Measurements from ENCODE around the gene CES3.
A peak's percentile ranks its signal among the peaks of the same experiment; 100 is the strongest.
"Not testable (repeated sequence)": the region's sequence is repeated elsewhere in the genome, so short reads cannot be mapped to it uniquely, and the experiment has no call there.

CES3 gene

DNA sequence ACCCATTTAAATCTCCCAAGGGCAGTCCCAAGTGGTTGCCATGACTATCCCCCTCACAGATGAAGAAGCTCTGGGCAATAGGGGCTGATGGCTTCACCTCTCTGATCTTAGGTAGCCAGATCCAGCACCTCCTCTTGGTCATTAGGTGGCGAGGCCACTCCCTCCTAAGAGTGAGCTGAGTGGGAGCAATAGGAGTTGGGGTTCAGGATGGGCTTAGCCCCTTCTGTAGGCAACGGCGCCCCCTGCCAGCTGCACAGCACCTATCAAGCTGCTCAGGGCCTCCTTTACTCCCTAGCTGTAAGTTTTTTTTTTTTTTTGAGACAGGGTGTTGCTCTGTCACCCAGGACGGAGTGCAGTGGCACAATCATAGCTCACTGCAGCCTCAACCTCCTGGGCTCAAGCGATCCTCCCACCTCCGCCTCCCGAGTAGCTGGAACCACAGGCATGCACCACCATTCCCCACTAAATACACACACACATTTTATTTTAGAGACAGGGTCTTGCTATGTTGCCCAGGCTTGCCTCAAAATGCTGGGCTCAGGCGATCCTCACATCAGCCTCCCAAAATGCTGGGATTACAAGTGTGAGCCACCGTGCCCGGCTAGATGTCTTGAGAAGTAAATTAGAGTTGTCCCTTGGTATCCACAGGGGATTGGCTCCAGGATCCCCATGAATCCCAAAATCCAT is 32.2 kb upstream of the CES3 start:
- Histone ChIP-seq H3K27ac (ENCODE audit: low read length) (no peak overlapping the region), H3K4me3 (ENCODE audit: low read length) (no peak overlapping the region), H3K9me3 (ENCODE audit: control insufficient read depth, low read depth, low read length) (no peaks in the 10 kb centered on the region), H3K27me3 (ENCODE audit: control insufficient read depth, insufficient read depth, low read length) (peaks cover 38% of the 10 kb centered on the region), H3K9ac (ENCODE audit: low read length) (no peak overlapping the region), H3K4me1 (ENCODE audit: control insufficient read depth, low read depth, low read length) (peaks cover 7% of the 10 kb centered on the region), H3K36me3 (ENCODE audit: control insufficient read depth, low read depth, low read length) (no peaks in the 10 kb centered on the region)

- Histone ChIP-seq H3K4me3 (ENCODE audit: low read length) (no peak overlapping the region), H3K9me3 (ENCODE audit: control insufficient read depth, low read depth, low read length) (no peaks in the 10 kb centered on the region), H3K27ac (ENCODE audit: low read length) (no peak overlapping the region), H3K4me1 (ENCODE audit: control insufficient read depth, low read depth, low read length) (peaks cover 7% of the 10 kb centered on the region), H3K27me3 (ENCODE audit: control insufficient read depth, insufficient read depth, low read length) (peaks cover 24% of the 10 kb centered on the region), H3K36me3 (ENCODE audit: control insufficient read depth, low read depth, low read length) (no peaks in the 10 kb centered on the region), H3K9ac (ENCODE audit: low read length) (no peak overlapping the region)
Observed at GRCh38 chr16:66930189-66930588, 30.9 kb upstream of the CES3 start.

- no peak overlapping the region for H3K9ac ChIP-seq (ENCODE audit: low read length)
- no peaks in the 10 kb centered on the region for H3K9me3 ChIP-seq (ENCODE audit: control insufficient read depth, low read depth, low read length)
- peaks cover 7% of the 10 kb centered on the region for H3K4me1 ChIP-seq (ENCODE audit: control insufficient read depth, low read depth, low read length)
- no peak overlapping the region for H3K4me3 ChIP-seq (ENCODE audit: low read length)
- H3K27ac ChIP-seq (ENCODE audit: low read length): no peak overlapping the region
- H3K27me3 ChIP-seq (ENCODE audit: control insufficient read depth, insufficient read depth, low read length): peaks cover 10% of the 10 kb centered on the region
- H3K36me3 ChIP-seq (ENCODE audit: control insufficient read depth, low read depth, low read length): no peaks in the 10 kb centered on the region
Observed at GRCh38 chr16:66931665-66932064, 29.4 kb upstream of the CES3 start.

DNA sequence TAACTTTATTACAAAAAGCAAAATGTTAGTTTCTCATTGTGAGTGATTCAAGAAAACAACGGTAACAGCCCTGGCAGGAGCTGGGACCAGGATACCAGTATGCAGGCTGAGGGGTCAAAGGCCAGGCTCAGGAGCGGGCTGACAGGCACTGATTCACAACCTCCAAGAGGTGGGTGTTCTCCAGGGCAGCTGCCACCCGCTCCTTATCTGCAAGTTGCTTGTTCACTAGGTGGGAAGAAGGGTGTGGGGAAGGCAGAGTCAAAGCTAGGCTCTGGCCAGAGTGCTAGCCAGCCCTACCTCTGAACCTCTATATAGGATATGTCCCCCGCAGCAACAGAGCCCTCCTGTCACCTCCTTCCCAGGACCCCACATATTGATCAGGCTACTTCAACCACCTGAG is 29.0 kb upstream of the CES3 start:
- Histone ChIP-seq H3K9ac (ENCODE audit: low read length) (no peak overlapping the region), H3K4me1 (ENCODE audit: control insufficient read depth, low read depth, low read length) (peaks cover 7% of the 10 kb centered on the region), H3K36me3 (ENCODE audit: control insufficient read depth, low read depth, low read length) (no peaks in the 10 kb centered on the region), H3K27me3 (ENCODE audit: control insufficient read depth, insufficient read depth, low read length) (peaks cover 6% of the 10 kb centered on the region), H3K27ac (ENCODE audit: low read length) (no peak overlapping the region), H3K4me3 (ENCODE audit: low read length) (no peak overlapping the region), H3K9me3 (ENCODE audit: control insufficient read depth, low read depth, low read length) (no peaks in the 10 kb centered on the region)

DNA sequence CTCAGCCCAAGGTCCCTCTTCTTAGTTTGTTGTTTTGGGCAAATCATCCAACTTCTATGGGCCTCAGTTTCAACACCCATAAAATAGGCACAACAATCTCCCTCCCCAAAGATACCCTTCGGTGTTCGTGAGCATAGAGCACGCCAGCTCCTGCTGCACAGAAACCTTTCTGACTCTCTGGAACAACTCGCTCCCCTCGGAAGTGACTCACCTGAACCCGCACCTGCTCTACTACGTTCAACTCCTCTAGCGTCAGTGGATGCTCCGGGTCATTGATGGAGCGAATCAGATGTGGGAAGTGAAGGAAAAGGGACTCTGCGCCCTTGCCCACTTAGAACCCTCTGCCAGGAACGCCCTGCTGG is 27.3 kb upstream of the CES3 start:
- Histone ChIP-seq H3K9ac (ENCODE audit: low read length) (peak overlapping the region; percentile 68), H3K36me3 (ENCODE audit: control insufficient read depth, low read depth, low read length) (no peaks in the 10 kb centered on the region), H3K27ac (ENCODE audit: low read length) (no peak overlapping the region), H3K9me3 (ENCODE audit: control insufficient read depth, low read depth, low read length) (no peaks in the 10 kb centered on the region), H3K4me3 (ENCODE audit: low read length) (peak overlapping the region; percentile 90), H3K4me1 (ENCODE audit: control insufficient read depth, low read depth, low read length) (peaks cover 4% of the 10 kb centered on the region), H3K27me3 (ENCODE audit: control insufficient read depth, insufficient read depth, low read length) (no peaks in the 10 kb centered on the region)

DNA sequence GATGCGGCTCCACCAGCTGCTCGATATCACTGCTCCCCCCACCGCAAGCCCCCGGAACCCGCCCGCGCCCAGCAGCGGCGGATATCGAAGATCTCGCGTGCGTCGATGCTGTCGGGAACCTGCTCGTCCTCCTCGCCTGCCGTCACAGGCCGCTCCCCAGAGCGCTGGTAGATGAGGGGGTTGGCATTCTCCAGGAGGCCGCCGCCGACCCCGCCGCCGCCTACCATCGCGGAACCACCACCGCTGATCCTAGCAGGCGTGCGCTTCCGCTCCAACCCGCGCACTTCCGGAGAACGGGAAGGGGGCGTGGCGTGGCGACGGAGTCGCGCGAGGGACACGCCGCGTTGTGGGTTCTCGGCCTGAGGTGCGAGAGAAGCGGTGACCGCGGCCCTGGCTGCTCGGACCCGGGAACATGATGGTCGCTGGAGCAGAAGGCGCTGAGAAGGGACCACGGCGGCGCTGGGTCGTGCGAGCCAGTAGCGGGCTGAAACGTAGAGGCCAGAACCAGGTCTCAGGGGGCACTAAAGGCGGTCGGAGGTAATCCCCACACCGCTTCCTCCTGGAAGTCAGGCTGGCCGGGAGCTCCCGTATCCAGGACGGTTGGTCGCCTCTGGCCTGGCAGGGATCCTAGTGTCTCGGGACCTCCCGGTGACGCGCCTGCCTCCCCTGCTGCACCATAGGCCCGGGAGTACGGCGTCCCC is 26.8 kb upstream of the CES3 start, which contains the start of gene CIAO2B:
CIAO2B (minus strand) TSS at position 265 of the 701 bp plus-strand sequence; CDS start at position 227, 38 bp downstream.
- Histone ChIP-seq H3K4me1 (ENCODE audit: control insufficient read depth, low read depth, low read length) (peaks cover 4% of the 10 kb centered on the region), H3K4me3 (ENCODE audit: low read length) (peak within 1 kb of the TSS; percentile 90), H3K9me3 (ENCODE audit: control insufficient read depth, low read depth, low read length) (no peaks in the 10 kb centered on the region), H3K36me3 (ENCODE audit: control insufficient read depth, low read depth, low read length) (no peaks in the 10 kb centered on the region), H3K27me3 (ENCODE audit: control insufficient read depth, insufficient read depth, low read length) (no peaks in the 10 kb centered on the region), H3K9ac (ENCODE audit: low read length) (peak within 1 kb of the TSS; percentile 68), H3K27ac (ENCODE audit: low read length) (no peak within 1 kb of the TSS)

- not testable (repeated sequence) for H3K27ac ChIP-seq (ENCODE audit: low read length); H3K9me3 ChIP-seq (ENCODE audit: control insufficient read depth, low read depth, low read length); H3K27me3 ChIP-seq (ENCODE audit: control insufficient read depth, insufficient read depth, low read length); H3K4me1 ChIP-seq (ENCODE audit: control insufficient read depth, low read depth, low read length); H3K36me3 ChIP-seq (ENCODE audit: control insufficient read depth, low read depth, low read length)
- Histone ChIP-seq H3K4me3 (ENCODE audit: low read length) (peak overlapping the region; percentile 90), H3K9ac (ENCODE audit: low read length) (peak overlapping the region; percentile 68)
Observed at GRCh38 chr16:66934839-66935313, 26.2 kb upstream of the CES3 start.

DNA sequence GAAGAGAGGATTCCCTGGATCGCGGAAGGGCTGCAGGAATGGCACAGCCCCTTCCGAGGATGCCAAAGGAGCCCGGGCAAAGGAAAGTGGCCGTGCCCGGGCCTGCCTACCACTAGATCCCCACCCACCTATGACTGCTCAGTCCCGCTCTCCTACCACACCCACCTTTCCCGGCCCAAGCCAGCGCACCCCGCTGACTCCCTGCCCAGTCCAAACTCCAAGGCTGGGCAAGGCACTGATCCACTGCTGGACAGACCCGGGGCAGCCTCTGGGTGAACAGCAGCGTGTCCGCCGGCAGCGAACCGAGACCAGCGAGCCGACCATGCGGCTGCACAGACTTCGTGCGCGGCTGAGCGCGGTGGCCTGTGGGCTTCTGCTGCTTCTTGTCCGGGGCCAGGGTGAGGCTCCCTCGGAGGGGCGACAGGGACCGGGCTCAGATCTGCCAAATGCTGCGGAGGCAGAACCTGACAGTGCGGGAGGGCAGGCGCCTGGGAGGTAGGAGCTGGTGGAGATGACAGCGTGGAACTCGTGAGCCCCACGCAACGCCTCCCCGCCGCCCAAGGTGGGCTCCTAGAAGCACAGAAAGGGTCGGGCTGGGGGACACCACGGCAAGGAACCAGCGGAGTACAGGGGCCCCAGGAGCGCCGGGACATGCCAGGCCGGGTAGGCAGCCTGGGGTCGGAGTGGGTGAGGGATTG is 25.6 kb upstream of the CES3 start, which contains the start of gene CES2:
CES2 (plus strand) TSS at position 203 of the 698 bp plus-strand sequence; CDS start at position 323, 120 bp downstream.
- H3K4me1 ChIP-seq (ENCODE audit: control insufficient read depth, low read depth, low read length): peaks cover 4% of the 10 kb centered on the region
- H3K27ac ChIP-seq (ENCODE audit: low read length): no peak within 1 kb of the TSS
- no peaks in the 10 kb centered on the region for H3K9me3 ChIP-seq (ENCODE audit: control insufficient read depth, low read depth, low read length)
- H3K9ac ChIP-seq (ENCODE audit: low read length): peak within 1 kb of the TSS; percentile 68
- H3K4me3 ChIP-seq (ENCODE audit: low read length): peak within 1 kb of the TSS; percentile 90
- H3K36me3 ChIP-seq (ENCODE audit: control insufficient read depth, low read depth, low read length): peaks cover 2% of the 10 kb centered on the region
- no peaks in the 10 kb centered on the region for H3K27me3 ChIP-seq (ENCODE audit: control insufficient read depth, insufficient read depth, low read length)

DNA sequence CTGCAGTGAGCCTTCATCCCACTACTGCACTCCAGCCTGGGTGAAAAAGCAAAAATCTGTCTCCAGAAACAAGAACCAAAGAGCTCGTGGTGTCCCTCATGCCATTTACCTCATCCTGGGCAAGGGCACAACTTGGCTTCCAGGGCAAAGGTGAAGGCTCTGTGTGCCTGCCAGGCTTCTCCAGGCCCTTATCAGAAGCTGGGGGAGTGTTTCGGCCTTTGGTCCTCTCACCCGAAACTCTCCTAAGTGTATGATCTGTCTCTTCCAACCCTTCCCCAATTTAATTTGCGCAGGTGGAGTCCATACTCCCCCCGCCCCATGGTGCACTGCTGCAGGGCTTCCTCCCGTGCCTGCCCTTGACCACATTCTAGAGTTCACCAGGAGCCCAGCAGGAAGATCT is 24.6 kb upstream of the CES3 start:
- no peaks in the 10 kb centered on the region for H3K9me3 ChIP-seq (ENCODE audit: control insufficient read depth, low read depth, low read length)
- no peaks in the 10 kb centered on the region for H3K27me3 ChIP-seq (ENCODE audit: control insufficient read depth, insufficient read depth, low read length)
- peaks cover 4% of the 10 kb centered on the region for H3K4me1 ChIP-seq (ENCODE audit: control insufficient read depth, low read depth, low read length)
- no peak overlapping the region for H3K4me3 ChIP-seq (ENCODE audit: low read length)
- peaks cover 8% of the 10 kb centered on the region for H3K36me3 ChIP-seq (ENCODE audit: control insufficient read depth, low read depth, low read length)
- H3K27ac ChIP-seq (ENCODE audit: low read length): no peak overlapping the region
- H3K9ac ChIP-seq (ENCODE audit: low read length): no peak overlapping the region

GRCh38 chr16:66936889-66937554 is 24.0 kb upstream of the CES3 start:
- Histone ChIP-seq H3K9me3 (ENCODE audit: control insufficient read depth, low read depth, low read length) (no peaks in the 10 kb centered on the region), H3K27ac (ENCODE audit: low read length) (no peak overlapping the region), H3K36me3 (ENCODE audit: control insufficient read depth, low read depth, low read length) (peaks cover 10% of the 10 kb centered on the region), H3K4me1 (ENCODE audit: control insufficient read depth, low read depth, low read length) (peaks cover 4% of the 10 kb centered on the region), H3K9ac (ENCODE audit: low read length) (no peak overlapping the region), H3K4me3 (ENCODE audit: low read length) (no peak overlapping the region), H3K27me3 (ENCODE audit: control insufficient read depth, insufficient read depth, low read length) (no peaks in the 10 kb centered on the region)

DNA sequence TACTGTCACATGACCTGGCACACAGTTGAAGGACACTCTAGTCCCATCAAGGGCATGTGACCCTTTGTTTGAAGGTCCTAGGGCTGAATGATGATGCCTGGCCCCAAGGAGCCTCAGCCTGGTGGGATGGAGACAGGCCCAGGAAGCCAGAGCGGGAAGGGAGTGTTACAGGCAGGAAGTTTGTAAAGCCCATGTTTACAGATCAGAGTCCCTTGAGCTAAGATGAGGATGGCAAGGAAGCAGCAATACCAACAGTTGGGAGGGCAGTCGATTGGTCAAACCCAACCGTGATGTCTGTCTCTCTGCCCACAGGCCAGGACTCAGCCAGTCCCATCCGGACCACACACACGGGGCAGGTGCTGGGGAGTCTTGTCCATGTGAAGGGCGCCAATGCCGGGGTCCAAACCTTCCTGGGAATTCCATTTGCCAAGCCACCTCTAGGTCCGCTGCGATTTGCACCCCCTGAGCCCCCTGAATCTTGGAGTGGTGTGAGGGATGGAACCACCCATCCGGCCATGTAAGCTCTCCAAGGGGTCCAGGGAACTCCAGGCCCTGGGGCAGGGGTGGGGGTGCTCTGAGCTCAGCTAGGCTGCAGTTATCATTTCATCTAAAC is 23.2 kb upstream of the CES3 start:
- Histone ChIP-seq H3K4me3 (ENCODE audit: low read length) (no peak overlapping the region), H3K9ac (ENCODE audit: low read length) (no peak overlapping the region), H3K9me3 (ENCODE audit: control insufficient read depth, low read depth, low read length) (no peaks in the 10 kb centered on the region), H3K27me3 (ENCODE audit: control insufficient read depth, insufficient read depth, low read length) (no peaks in the 10 kb centered on the region), H3K27ac (ENCODE audit: low read length) (no peak overlapping the region), H3K36me3 (ENCODE audit: control insufficient read depth, low read depth, low read length) (peaks cover 11% of the 10 kb centered on the region), H3K4me1 (ENCODE audit: control insufficient read depth, low read depth, low read length) (peaks cover 4% of the 10 kb centered on the region)
